Measurements from ENCODE around the gene ASB1. TPM values are rescaled to one million over a fixed set of nuclear protein-coding genes. Genes with fewer than 3 reads are reported as not detected.

ASB1 gene
- total and polyA plus RNA-seq, 2 of the 13 experiments (the other 11 are each of a cell fraction or from before 2014, with no cell fraction given), result 48.6 to 49.2 TPM

- TF ChIP-seq PATZ1 (CRISPR knock-in tag; IDR thresholded peaks at IDR 0.05), result 0 out of 2 replicates have a peak, but pooled peaks have one; percentile 15
- no peak for TF ChIP-seq ZNF720 (CRISPR knock-in tag; IDR thresholded peaks at IDR 0.05)
- no peak for TF ChIP-seq TCF7 (IDR thresholded peaks at IDR 0.05; ENCODE audit: low read depth)
- TF ChIP-seq MTF2 (CRISPR knock-in tag; IDR thresholded peaks at IDR 0.05; ENCODE audit: borderline replicate concordance), result no peak
- TF ChIP-seq ELF4 (CRISPR knock-in tag; IDR thresholded peaks at IDR 0.05; ENCODE audit: borderline replicate concordance), result no peak
- TF ChIP-seq ZBTB14 (CRISPR knock-in tag; IDR thresholded peaks at IDR 0.05), result peak; percentile 16; the same call in 1 of the 2 replicates
- TF ChIP-seq DNMT1 (CRISPR knock-in tag; IDR thresholded peaks at IDR 0.05), result no peak
- TF ChIP-seq TIGD3 (CRISPR knock-in tag; IDR thresholded peaks at IDR 0.05; ENCODE audit: borderline replicate concordance), result no peak
- no peak for TF ChIP-seq FOXA3 (CRISPR knock-in tag; IDR thresholded peaks at IDR 0.05)
- TF ChIP-seq TFAP4 (IDR thresholded peaks at IDR 0.05; ENCODE audit: borderline replicate concordance, low read depth), result no peak
- no peak for TF ChIP-seq ZC3H4 (CRISPR knock-in tag; IDR thresholded peaks at IDR 0.05; ENCODE audit: borderline replicate concordance)
- no peak for TF ChIP-seq ZNF678 (CRISPR knock-in tag; IDR thresholded peaks at IDR 0.05)
- no peak for TF ChIP-seq CENPT (CRISPR knock-in tag; IDR thresholded peaks at IDR 0.05; ENCODE audit: low read depth)
- no peak for TF ChIP-seq HNRNPL (IDR thresholded peaks at IDR 0.05; ENCODE audit: low read depth, low read length)
- TF ChIP-seq JUND (CRISPR knock-in tag; IDR thresholded peaks at IDR 0.05), result no peak
- TF ChIP-seq HDAC1 (CRISPR knock-in tag; IDR thresholded peaks at IDR 0.05), result no peak
- no peak for TF ChIP-seq ZNF142 (CRISPR knock-in tag; IDR thresholded peaks at IDR 0.05)
- TF ChIP-seq BCL6 (CRISPR knock-in tag; IDR thresholded peaks at IDR 0.05), result no peak
Measured at GRCh38 chr2:238404406-238405216, 22.1 kb upstream of the ASB1 start (continued).

Data from HepG2 (cell line).